Stimulated activated CD4-positive, alpha-beta T cell treated with anti-CD3 and anti-CD28 coated beads, Interleukin-4, amount 100 ng/mL, for 48 hours (primary cell): ENCODE measurements around the gene ACTG1.

ENCODE experiments used
- DNase-seq, 2 donors: peaks; one replicate each; pipeline ENCODE4 v3.0.0-alpha.2; 2020; ENCODE audit warnings: low read depth in 2 of 2

The ACTG1 gene

GRCh38 chr17:81545160-81545949 lies 32.8 kb upstream of the ACTG1 start:
- no peak for DNase-seq

GRCh38 chr17:81544281-81544974 lies 31.8 kb upstream of the ACTG1 start:
- DNase-seq = no peak

- no peak for DNase-seq
Observed at GRCh38 chr17:81543756-81544155, 31.2 kb upstream of the ACTG1 start.

- DNase-seq = no peak
Observed at GRCh38 chr17:81543339-81543675, 30.7 kb upstream of the ACTG1 start.

- no peak for DNase-seq
Observed at GRCh38 chr17:81542431-81543338, 30.1 kb upstream of the ACTG1 start.

- DNase-seq = no peak
Observed at GRCh38 chr17:81541123-81541522, 28.5 kb upstream of the ACTG1 start.

- no peak for DNase-seq
Observed at GRCh38 chr17:81540676-81541027, 28.1 kb upstream of the ACTG1 start.

GRCh38 chr17:81539961-81540675 lies 27.5 kb upstream of the ACTG1 start:
- DNase-seq = no peak

GRCh38 chr17:81539571-81539900 lies 26.9 kb upstream of the ACTG1 start:
- no peak for DNase-seq

GRCh38 chr17:81538651-81539570 lies 26.3 kb upstream of the ACTG1 start:
- no peak for DNase-seq

GRCh38 chr17:81537856-81538555 lies 25.4 kb upstream of the ACTG1 start:
- DNase-seq = no peak

GRCh38 chr17:81537343-81537855 lies 24.8 kb upstream of the ACTG1 start:
- DNase-seq = no peak

GRCh38 chr17:81536299-81537290 lies 24.0 kb upstream of the ACTG1 start:
- no peak for DNase-seq

- no peak for DNase-seq
Observed at GRCh38 chr17:81535480-81536298, 23.1 kb upstream of the ACTG1 start.

- no peak for DNase-seq
Observed at GRCh38 chr17:81535007-81535328, 22.4 kb upstream of the ACTG1 start.

GRCh38 chr17:81534157-81535006 lies 21.8 kb upstream of the ACTG1 start:
- no peak for DNase-seq
